Testis (tissue), 2 donors: ENCODE results near the gene NOTCH1.

ENCODE experiments used
- POLR2A ChIP-seq: fragments of 450-650 bp; IDR thresholded peaks from one replicate; pipeline ENCODE4 v1.6.1; 2017; ENCODE audit warnings: antibody characterized with exemption, mild to moderate bottlenecking, moderate library complexity
- TF ChIP-seq, protein P1 (sequence below), 3 experiments: fragments of 450-650 bp in 2 of 3; fragments of 200-600 bp in 1 of 3; sonication (generic) in 1 of 3; IDR thresholded peaks; one replicate each; pipeline ENCODE4 v1.5.1; 2016 to 2019; ENCODE audit warnings: antibody characterized with exemption in 3 of 3, mild to moderate bottlenecking in 2 of 3, moderate library complexity in 1 of 3

DNA sequence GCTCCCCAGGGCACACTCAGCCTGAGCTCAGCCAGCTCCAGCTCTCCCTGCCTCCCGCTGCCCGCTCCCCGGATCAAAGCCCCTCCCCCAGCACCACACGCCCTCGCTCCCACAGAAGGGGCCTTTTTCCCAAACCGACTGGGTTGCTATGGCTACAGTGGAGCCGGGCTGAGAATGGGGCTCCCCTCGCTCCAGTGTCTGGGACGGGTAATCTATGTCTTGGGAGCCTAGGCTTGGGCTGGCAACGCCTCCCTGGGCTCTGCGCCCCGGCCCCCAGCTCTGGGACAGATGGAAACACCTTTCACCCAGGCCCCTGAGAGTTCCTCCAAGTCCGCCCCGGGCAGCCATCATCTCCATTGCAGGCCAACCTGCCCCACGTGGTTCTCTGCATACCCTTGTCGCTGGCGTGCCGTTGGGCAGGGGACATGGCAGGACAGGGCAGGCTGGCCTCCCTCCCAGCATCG, 29.6 kb downstream of the NOTCH1 start:
- TF ChIP-seq, protein P1, sequence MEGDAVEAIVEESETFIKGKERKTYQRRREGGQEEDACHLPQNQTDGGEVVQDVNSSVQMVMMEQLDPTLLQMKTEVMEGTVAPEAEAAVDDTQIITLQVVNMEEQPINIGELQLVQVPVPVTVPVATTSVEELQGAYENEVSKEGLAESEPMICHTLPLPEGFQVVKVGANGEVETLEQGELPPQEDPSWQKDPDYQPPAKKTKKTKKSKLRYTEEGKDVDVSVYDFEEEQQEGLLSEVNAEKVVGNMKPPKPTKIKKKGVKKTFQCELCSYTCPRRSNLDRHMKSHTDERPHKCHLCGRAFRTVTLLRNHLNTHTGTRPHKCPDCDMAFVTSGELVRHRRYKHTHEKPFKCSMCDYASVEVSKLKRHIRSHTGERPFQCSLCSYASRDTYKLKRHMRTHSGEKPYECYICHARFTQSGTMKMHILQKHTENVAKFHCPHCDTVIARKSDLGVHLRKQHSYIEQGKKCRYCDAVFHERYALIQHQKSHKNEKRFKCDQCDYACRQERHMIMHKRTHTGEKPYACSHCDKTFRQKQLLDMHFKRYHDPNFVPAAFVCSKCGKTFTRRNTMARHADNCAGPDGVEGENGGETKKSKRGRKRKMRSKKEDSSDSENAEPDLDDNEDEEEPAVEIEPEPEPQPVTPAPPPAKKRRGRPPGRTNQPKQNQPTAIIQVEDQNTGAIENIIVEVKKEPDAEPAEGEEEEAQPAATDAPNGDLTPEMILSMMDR (IDR thresholded peaks at IDR 0.05): no peak
- TF ChIP-seq POLR2A: no peak
